ENCODE measurements around the gene NOL11.
A peak's percentile ranks its signal among the peaks of the same experiment; 100 is the strongest.
"Not testable (repeated sequence)": the region's sequence is repeated elsewhere in the genome, so short reads cannot be mapped to it uniquely, and the experiment has no call there.

NOL11 gene

DNA sequence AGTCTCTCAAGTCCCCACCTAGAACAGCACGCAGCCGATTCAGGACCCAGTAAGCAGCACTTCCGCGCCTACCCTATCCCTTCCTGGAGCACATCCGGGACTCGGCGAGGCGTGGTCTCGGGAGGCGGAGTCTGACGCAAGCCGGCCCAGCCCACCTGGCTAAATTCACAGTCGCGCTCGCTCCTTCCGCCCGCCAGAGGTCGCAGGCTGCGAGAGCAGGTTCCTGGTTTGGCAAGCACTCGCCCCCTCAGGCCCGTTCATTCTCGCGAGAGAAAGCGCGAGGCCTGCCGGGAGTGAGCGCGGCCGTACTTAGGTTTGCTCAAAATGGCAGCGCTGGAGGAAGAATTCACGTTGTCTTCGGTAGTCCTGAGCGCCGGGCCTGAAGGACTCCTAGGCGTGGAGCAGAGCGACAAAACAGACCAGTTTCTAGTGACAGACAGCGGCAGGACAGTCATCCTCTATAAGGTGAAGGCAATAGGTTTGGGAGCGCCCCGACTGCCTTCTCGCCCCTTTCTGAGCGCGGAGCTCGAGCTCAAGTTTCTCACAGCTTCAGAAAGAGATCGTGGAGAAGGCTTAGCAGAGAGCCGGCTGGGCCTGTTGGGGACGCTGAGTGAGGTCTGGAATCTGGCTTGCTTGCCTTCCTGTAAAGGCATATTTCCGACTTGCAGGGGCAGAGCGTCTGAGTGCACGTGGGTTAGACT is at the start of gene NOL11:
Gene NOL11, plus strand, starts transcription at position 313 of the 701 bp plus-strand sequence. Its CDS starts 12 bp downstream, at position 325.
- DNase-seq, result peak; percentile 99

DNA sequence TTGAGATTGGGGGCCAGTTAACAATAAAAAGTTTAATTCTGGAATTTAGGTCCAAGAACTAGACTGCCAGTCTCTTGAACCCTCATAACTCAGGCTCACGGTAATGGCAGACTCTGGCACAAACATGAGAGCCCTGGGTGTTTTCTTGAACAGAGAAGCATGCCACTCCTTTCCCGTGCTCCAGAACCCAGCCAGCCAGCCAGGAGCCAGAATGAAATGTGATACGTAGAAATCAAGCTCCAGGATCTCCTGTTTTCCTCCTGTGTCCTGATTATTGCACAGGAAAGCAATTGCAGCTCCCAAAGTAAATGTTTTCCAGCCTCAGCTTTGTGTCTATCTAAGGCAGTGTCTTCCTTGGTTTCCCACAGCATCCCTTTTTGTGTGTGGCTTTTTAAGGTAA is 46.2 kb upstream of the NOL11 start:
- DNase-seq, result no peak

DNA sequence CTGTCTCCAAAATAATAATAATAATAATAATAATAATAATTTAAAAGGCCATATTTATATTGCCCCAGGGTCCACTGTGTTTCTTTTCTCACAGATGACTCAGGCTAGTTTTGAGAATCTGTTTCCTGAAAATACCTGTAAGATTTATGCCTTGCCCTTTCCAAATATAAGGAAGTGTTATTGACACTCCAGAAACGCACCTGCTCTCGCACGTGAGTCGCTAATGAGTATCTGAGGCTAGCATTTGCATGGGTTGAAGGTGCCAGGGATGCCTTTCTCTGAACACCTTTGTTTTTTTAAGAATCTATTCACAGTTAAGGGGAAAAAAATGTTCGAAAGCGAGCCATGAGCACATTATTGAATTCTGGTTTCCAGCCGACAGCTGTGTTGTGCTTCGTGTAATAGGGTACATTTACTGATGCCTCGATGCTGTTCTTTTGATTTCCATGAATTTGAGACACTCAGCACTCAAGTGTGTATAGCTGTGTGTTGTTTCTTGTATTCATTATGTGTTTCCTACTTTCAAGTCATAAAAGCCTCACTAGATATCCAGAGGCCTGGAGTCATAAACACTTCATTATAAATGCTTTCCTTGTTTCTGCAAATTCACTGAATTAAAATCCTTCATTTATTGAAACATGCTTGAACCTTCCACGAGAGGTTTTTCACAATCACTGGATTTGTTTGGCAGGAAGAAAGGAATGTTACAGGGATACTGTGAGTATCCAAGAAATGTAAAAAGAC is 45.0 kb upstream of the NOL11 start:
- no peak for DNase-seq

DNA sequence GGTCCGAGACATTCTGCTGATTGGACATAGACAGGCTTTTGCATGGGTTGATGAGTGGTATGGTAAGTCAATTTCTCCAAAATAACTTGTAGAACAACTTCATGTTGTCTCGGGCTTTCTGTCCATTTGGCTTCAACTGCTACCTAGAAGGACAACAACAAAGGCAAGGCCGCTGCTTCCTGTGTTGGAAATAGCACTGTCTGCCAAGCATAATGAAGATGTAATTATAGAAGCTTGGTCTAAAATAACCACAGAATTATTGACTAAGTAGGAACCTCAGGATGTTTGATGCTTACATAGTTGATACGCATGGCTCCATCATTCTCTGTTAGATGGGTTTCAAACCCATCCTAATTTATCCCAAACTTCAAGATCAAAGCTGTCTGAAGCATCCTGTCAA is 42.3 kb upstream of the NOL11 start:
- DNase-seq, result no peak

DNA sequence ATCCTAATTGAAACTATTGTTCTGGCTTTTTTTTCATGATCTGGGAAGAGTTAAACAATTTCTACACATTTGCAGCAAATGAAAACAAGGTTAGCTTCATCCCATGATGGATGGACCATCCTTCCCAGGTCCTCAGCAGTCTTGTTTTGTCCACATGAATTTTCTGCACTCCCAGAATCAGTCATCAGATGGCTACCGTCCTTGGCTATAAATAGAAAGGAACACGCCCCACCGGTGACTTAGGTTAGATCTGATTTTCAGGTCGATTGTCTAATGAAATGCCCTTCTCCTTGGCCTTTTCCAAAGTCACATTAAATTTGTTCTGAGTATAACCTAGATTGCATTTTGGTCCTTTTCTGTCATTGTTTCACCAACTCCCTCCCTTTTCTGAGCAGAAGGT is 41.4 kb upstream of the NOL11 start:
- DNase-seq, result no peak

DNA sequence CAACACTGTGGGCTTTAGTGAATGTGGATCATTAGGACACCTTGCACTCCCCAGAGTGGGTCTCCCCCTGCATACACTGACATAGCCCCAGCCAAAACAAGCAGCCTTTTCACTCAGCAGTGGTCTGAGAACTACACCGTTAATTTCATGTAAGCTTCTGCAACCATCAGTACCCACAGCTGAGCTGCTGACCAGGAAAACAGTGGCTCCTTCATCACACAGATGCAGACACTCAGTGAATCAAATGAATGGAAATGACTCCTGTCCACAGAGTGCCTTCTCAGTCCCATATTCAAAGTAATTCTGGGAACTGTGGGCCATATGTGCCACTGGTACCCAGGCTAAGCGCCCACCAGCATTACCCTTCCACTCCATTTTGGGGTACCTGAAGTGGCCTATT is 39.3 kb upstream of the NOL11 start:
- no peak for DNase-seq

DNA sequence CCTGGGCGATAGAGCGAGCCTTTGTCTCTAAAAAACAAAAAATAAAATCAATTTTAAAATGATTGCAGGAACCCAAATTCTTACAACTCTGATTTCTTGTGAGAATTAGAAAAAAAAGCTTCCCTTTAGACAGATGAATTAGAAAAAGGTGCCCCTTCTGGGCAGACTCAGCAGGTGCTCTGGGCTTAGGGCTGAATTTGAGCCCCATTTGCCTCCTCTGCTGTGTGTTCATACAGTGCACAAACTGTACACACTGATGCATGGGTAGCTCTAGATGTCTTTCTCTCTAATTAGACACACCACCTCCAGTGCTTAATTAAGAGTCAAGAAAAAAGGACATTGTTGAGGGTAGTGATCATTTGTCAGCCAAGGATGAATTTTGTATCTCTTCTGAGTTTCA is 38.5 kb upstream of the NOL11 start:
- no peak for DNase-seq

DNA sequence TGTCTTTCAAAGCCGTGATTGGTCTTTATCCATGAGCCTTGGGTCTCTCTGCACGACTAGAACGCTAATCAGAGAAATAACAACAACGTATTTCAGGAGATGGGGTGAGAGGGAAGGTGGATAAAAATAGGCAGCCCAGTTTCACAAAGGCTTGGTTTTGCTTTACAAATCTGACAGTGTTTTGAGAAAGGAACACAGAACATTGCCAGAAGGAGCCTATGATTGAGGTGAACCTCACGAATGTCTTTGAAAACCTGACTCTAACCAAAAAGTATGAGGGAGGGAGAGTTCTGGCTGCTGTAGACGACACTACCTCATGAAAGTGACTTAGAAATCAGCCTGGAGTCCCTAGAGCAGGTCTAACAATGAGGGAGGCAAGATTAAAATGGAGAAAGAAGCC is 38.0 kb upstream of the NOL11 start:
- no peak for DNase-seq

DNA sequence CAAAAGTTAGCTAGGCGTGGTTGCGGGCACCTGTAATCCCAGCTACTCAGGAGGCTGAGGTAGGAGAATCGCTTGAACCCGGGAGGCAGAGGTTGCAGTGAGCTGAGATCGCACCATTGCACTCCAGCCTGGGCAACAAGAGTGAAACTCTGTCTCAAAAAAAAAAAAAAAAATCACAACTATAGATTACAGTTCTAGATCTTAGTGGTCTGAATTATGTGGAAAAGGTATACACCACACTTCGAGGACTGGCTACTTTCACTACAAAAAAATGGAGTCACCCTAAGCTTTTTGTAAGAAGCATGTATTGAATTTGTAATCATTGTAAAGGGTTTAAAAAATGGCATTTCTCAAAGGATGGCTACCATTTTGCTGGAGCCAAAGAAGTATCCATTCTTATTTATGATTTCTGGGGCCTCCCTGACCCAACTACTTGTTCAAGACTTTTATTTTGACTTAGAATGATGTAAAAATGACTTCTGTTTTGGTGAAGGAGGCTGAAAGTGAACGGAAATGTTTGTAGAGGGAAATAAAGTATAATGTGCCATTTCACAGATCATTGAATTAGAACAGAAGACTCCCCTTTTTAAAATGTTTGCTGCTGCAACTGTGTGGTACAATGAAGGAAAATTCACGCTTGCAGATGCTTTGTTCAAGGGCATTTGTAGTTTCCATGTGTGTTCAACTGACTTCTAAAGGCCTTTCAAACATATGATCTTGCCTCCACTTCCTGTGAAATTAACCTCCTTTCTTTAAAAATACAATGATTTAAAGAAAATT is 37.1 kb upstream of the NOL11 start:
- no peak for DNase-seq

DNA sequence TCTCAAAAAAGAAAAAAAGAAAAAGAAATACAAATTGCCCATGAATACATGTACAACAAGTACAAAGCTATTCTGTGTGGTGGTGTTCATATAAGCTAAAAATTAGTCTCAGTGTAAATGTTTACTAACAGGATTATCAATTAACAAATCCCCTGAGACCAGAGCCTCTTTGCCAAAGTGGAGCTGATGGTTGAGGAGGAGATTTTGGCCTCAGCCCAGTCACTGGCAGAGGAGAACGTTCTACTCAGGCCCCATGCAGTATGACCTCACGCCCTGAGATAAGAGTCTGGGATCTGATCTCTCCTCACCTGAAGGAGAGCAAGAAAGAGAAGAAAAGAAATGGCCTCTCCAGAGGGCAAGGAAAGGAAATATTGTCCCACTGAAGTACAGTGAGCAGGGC is 35.5 kb upstream of the NOL11 start:
- no peak for DNase-seq

DNA sequence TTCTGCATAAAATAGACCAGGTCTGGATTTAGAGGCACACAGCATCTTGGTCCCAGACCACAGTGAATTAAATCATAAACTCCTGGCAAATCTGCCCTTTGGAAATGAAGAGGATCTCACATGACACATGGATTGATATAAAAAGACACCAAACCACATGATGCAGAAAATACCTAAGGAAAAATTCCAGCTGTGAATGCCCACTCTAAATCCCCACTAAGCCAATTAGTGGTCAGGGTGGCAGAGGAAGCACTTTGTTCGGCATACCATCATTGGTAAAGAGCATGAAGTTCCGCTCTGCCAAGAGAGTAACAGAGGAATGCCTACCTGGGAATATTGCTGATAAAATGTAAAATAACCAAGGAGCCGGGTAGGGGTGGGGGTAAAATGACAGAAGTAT is 32.4 kb upstream of the NOL11 start:
- no peak for DNase-seq

DNA sequence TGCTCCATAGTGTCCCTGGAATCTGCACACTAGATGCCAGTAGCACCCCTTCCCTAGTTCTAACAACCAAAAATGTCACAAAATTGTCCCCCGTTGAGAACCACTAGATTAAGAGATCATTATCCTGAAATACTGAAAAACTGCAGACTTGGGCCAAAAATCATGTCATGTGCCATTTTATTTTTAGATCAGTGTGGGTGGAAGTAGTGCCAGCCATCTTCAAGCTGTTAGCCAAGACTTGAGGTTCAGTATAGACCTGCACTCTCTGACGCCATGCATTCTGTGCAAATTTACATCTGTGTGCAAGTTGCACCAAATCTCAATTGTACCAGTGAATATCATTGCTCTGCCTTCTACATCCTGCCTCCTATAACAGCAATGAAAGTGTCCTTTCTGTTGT is 31.5 kb upstream of the NOL11 start:
- DNase-seq, result no peak

DNA sequence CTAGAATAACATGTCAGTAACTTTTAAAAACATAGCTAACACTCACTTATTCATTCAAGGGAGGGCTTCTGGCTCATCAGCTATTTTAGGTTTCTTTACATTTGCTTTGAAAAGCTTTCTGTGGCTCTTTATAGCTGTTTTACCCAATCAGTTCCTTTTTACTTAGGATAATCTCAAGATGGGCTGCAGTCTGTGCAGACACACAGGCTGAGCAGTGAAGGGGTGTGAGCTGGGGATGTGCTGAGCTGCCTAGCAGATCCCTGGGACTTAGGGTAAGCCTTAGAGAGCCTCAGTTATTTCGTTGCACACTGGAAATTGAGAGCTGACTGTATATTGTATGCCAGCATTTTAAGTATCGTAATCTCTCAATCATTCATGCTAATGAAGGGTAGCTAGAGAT is 30.2 kb upstream of the NOL11 start:
- DNase-seq, result no peak

DNA sequence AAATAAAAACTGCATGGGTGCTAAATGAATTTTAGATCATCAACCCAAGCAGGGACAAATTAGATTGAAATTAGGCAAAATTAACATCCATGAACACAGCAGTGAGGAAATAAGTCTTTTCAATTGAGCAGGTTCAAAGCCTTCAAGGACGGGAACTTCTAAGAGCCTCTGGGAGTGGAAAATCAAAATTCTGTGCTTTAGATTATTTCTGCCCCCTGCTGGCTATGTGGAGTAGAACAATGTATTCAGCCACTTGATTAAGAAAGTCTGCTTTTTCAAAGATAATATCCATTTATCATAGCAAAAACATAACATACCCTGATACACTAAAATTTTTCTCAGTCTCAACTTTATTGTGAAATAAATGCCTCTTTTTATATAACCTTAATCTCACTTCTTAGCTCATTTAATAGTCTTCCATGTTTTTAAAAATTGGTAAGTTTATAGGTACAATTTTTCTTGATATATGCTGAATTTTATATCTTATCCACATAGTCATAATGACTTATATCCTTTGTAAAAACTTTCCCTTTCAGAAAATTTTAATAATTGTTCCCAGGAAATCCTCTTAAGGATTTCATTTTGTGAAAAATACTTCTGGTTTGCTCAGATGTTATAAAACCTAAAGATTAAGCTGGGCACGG is 28.1 kb upstream of the NOL11 start:
- peak; percentile 35 for DNase-seq

DNA sequence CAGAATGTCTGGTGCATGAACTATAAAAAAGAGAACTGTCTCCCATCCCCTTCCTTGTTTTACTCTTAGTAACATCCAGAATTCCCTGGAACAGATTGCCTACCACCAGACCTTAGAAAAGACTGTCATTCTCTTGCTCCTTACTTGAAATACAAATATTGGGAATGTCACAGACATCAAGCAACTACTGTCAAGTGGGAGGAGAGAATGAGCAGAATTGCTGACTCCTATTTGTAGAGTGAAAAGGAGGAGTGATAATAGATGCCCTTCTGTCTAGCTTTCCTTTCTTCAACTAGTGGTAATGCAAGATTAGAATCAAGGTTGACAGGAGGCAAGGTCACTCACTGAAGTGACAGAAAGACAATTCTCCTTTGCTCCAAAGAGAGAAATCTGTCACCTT is 23.9 kb upstream of the NOL11 start:
- DNase-seq, result no peak

DNA sequence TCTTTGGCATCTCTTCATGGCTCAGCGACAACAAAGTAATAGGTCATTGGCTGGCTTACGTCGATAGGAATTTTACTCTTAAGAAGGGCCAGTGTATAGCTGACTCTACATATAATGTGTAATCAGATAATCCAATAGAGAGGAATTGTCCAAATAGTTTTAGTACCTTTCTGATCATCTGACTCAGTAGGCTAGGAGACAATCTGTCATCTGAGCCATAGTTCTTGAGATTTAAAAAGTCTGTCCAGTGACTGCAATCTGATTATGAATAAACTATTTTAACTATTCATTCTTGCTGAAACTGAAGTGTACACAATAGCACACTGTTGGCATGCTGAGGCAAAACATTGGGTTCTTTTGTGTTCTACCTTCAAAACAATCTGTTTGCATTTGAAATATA is 21.4 kb upstream of the NOL11 start:
- DNase-seq, result no peak

DNA sequence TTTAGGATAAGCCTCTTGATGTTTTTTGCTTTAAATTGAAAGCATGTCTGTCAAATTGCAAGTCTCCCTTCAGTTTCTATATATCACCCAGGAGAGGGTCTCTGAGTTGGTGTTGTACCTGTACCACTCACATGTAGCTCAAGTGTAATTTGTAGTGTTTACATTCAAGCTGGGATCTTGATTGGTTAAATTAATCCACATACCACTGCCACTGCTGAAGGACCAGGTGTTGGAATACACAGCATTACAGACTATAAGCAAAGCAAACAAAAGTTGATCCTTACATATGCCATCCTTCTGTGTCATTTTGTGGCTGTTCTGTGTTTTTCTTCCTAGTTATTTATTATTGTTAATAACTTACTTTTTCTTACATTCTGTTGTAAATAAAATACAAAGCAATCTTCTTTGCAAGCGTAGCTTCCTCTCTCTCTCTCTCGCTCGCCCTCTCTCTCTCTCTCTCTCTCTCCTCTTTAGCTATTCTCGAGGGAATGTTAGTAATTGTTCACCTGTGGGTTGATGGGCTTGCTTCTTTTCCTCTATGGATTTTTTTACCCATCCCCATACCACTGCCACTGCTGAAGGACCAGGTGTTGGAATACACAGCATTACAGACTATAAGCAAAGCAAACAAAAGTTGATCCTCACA is 20.8 kb upstream of the NOL11 start:
- DNase-seq, result no peak

DNA sequence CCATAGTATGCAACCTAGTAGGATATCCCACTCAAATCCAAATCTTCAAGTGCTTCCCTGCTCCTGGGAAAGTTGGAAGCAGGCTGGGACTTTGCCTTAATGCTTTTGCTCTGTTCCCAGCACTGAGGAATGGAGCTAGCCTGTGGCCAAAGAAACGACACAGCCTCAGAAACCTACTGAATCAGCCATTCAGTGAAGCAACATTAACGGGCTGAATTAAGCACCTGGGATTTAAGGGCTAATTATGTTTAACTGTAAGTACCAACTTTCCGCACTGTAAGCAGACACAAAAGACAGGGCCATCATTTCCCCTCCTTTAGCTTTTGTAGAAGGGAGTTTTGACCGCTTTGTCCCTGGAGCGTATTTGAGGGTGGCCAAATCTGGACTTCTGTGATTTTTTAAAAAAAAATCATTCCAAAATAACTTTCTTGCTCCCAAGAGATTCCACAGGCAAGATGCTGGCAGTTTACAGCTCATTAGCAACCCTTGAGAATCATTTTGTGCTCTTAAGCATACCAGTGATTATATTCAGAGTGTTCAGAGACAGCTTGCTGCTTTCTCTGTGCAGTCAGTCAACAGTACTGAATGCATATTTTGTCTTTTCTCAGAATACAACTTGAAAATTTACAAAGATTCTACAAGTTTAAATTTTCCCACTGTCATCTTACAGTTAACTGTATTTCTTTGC is 17.6 kb upstream of the NOL11 start:
- no peak for DNase-seq

DNA sequence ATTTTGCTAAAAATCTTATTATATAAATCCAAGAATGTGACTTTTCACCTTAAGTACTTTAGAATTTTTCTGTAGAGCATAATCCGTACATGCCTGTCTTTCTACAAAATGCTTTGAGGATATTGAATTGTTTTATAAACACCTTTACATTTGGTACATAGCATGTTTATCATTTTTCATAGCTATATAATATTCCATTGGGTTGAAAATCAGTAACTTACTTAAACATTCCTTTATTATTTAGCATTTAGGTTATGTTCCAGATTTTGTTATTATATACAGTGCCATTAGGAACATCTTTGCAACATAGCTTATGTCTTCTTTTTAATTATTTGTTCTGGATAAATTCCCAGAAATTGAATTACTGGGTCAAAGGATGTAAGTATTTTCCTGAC is 17.0 kb upstream of the NOL11 start:
- DNase-seq, result no peak

DNA sequence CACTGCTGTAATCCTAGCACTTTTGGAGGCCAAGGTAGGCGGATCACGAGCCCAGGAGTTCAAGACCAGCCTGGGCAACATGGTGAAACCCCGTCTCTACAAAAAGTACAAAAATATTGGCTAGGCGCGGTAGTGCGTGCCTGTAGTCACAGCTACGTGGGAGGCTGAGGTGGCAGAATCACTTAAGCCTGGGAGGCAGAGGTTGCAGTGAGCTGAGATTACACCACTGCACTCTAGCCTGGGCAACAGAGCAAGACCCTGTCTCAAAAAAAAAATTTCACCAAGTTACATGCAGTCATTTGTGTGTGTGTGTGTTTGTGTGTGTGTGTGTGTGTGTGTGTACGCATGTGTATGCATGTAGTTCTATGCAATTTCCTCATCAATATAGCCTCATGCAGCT is 14.9 kb upstream of the NOL11 start:
- not testable (repeated sequence) for DNase-seq

DNA sequence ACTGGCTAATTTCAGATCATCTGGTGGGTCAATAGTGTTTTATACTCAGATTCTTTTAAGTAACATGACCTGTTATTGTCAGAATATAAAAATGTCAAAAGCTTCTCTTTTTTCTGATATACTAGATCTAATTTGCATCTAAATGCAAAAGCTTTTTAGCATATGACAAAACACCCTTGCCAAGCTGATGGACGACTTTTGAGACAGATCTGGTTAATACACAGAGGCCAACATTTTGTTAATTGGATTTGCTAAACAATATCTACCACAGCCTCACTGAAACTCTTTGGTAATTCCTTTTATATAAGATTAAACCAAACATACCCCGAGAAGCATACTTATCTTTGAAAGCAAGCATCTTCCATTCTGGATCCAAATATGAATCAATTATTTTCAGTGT is 10.3 kb upstream of the NOL11 start:
- no peak for DNase-seq

DNA sequence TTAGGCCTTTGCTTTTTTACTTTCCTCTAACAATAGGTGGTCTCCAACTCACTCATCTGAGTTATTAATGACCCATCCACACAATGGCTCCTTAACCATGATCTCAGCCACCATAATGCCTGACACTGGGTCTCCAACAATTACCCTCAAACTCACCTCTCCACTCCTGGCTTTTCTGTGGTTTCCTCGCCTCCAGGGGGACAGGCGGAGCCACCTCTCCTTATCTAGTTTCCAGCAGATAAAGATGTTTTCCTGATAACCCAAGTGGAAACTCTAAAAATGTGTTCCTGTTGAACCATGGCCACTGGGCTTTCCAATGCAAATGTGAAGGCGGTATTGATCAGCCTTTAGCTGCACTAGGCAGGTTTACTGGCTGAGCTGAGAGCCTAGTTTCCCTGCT is 9.4 kb upstream of the NOL11 start:
- DNase-seq, result no peak
